ENCODE results near the gene CNTNAP5. TPM values are rescaled to one million over a fixed set of nuclear protein-coding genes. Genes with fewer than 3 reads are reported as not detected.

CNTNAP5 gene
- total RNA-seq, 2 experiments from 2014 or later, result not detected

DNA sequence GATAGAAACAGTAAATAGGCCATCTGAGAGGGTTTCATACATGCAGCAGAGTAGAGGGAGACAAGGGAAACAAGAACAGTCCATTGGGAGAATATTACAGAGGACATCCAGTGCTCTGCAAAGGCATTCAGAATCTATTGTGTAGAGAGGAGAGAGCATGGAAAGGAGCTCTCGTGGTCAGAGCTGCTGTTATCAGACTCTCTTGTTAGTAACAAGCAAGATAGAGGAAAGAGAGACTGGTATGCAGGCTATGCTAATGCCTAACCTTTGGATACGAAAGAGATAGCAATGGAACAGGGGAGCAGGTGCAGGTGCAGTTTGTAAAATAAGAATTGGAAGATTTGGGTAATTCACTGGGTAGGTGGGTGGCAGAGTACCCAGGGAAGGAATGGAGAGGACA is 855.9 kb downstream of the CNTNAP5 start:
- CTCF ChIA-PET, result no interaction called here
- Mint-ChIP-seq H3K27me3 (no peaks in the 10 kb centered on the region), H3K4me1 (ENCODE audit: low read depth) (no peaks in the 10 kb centered on the region), H3K4me3 (no peak overlapping the region), H3K36me3 (ENCODE audit: low read depth) (no peaks in the 10 kb centered on the region), H3K9me3 (peaks cover 14% of the 10 kb centered on the region), H3K27ac (no peak overlapping the region)
- ATAC-seq, result no peak
- TF ChIP-seq, protein P1, sequence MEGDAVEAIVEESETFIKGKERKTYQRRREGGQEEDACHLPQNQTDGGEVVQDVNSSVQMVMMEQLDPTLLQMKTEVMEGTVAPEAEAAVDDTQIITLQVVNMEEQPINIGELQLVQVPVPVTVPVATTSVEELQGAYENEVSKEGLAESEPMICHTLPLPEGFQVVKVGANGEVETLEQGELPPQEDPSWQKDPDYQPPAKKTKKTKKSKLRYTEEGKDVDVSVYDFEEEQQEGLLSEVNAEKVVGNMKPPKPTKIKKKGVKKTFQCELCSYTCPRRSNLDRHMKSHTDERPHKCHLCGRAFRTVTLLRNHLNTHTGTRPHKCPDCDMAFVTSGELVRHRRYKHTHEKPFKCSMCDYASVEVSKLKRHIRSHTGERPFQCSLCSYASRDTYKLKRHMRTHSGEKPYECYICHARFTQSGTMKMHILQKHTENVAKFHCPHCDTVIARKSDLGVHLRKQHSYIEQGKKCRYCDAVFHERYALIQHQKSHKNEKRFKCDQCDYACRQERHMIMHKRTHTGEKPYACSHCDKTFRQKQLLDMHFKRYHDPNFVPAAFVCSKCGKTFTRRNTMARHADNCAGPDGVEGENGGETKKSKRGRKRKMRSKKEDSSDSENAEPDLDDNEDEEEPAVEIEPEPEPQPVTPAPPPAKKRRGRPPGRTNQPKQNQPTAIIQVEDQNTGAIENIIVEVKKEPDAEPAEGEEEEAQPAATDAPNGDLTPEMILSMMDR (IDR thresholded peaks at IDR 0.05), result no peak
- intact Hi-C loops (cut with micrococcal nuclease), result no loop called here
- POLR2A ChIA-PET, result no interaction called here
- no peak for DNase-seq

DNA sequence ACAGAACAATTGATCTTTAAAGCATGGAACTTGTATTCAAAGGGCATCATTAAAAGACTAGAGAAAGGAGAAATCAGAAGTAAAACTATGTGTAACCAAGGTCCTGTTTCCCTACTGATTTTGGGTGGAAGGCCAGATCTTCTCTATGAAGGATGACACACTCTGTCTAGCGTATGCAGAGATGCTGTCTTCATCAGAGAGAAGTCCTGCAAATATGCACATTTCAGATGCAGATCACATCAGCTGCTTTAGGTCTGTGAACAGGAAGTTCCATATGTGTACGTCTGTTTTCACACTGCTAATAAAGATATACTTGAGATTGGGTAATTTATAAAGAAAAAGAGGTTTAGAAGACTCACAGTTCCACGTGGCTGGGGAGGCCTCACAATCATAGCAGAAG is 857.3 kb downstream of the CNTNAP5 start:
- Mint-ChIP-seq H3K4me1 (ENCODE audit: low read depth) (no peaks in the 10 kb centered on the region), H3K27me3 (no peaks in the 10 kb centered on the region), H3K36me3 (ENCODE audit: low read depth) (no peaks in the 10 kb centered on the region), H3K27ac (no peak overlapping the region), H3K4me3 (no peak overlapping the region), H3K9me3 (peaks cover 14% of the 10 kb centered on the region)
- POLR2A ChIA-PET, result no interaction called here
- CTCF ChIA-PET, result no interaction called here
- intact Hi-C loops (cut with micrococcal nuclease), result no loop called here
- TF ChIP-seq, protein P1 (IDR thresholded peaks at IDR 0.05), result no peak
- no peak for ATAC-seq
- DNase-seq, result no peak

GRCh38 chr2:124883595-124883994 is 858.5 kb downstream of the CNTNAP5 start:
- Mint-ChIP-seq H3K36me3 (ENCODE audit: low read depth) (no peaks in the 10 kb centered on the region), H3K27ac (no peak overlapping the region), H3K9me3 (peaks cover 14% of the 10 kb centered on the region), H3K4me3 (no peak overlapping the region), H3K27me3 (no peaks in the 10 kb centered on the region), H3K4me1 (ENCODE audit: low read depth) (no peaks in the 10 kb centered on the region)
- intact Hi-C loops (cut with micrococcal nuclease), result no loop called here
- TF ChIP-seq, protein P1 (IDR thresholded peaks at IDR 0.05), result no peak
- ATAC-seq (no peak), DNase-seq (no peak)
- ChIA-PET CTCF (no interaction called here), POLR2A (no interaction called here)

DNA sequence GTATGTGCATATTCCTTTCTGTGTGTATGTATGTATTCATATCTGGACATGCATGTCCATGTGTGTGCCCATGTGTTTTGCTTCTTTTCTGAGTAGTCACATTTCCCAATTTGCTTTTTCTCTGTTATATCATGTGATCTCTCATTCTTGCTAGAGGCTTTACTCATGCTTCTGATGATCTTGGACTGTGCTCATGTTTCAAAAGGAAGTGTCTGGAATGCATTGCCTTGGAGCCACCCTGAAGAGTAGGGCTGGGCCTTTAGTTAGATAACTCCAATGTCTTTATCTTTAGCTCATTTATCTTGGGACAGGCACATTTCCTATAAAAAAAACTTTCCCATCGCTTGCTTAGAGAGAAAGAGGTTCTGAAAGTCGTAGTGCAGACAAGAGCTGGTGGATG is 859.2 kb downstream of the CNTNAP5 start:
- TF ChIP-seq, protein P1 (IDR thresholded peaks at IDR 0.05), result no peak
- ChIA-PET POLR2A (no interaction called here), CTCF (no interaction called here)
- no peak overlapping the region for H3K4me3 Mint-ChIP-seq
- H3K9me3 Mint-ChIP-seq, result peaks cover 14% of the 10 kb centered on the region
- H3K4me1 Mint-ChIP-seq (ENCODE audit: low read depth), result no peaks in the 10 kb centered on the region
- H3K27me3 Mint-ChIP-seq, result no peaks in the 10 kb centered on the region
- DNase-seq (no peak), ATAC-seq (no peak)
- H3K27ac Mint-ChIP-seq, result no peak overlapping the region
- intact Hi-C loops (cut with micrococcal nuclease), result no loop called here
- H3K36me3 Mint-ChIP-seq (ENCODE audit: low read depth), result no peaks in the 10 kb centered on the region

- ChIA-PET CTCF (no interaction called here), POLR2A (no interaction called here)
- Mint-ChIP-seq H3K36me3 (ENCODE audit: low read depth) (no peaks in the 10 kb centered on the region), H3K9me3 (peaks cover 14% of the 10 kb centered on the region), H3K27ac (no peak overlapping the region), H3K4me1 (ENCODE audit: low read depth) (no peaks in the 10 kb centered on the region), H3K4me3 (no peak overlapping the region), H3K27me3 (no peaks in the 10 kb centered on the region)
- ATAC-seq (no peak), DNase-seq (no peak)
- intact Hi-C loops (cut with micrococcal nuclease), result no loop called here
- TF ChIP-seq, protein P1 (IDR thresholded peaks at IDR 0.05), result no peak
These were observed 861.1 kb downstream of the CNTNAP5 start for GRCh38 chr2:124886216-124886615.

All from activated CD8-positive, alpha-beta T cell treated with anti-CD3 and anti-CD28 coated beads for 36 hours (primary cell).